ENCODE results near the gene B3GALT4.

The B3GALT4 gene

DNA sequence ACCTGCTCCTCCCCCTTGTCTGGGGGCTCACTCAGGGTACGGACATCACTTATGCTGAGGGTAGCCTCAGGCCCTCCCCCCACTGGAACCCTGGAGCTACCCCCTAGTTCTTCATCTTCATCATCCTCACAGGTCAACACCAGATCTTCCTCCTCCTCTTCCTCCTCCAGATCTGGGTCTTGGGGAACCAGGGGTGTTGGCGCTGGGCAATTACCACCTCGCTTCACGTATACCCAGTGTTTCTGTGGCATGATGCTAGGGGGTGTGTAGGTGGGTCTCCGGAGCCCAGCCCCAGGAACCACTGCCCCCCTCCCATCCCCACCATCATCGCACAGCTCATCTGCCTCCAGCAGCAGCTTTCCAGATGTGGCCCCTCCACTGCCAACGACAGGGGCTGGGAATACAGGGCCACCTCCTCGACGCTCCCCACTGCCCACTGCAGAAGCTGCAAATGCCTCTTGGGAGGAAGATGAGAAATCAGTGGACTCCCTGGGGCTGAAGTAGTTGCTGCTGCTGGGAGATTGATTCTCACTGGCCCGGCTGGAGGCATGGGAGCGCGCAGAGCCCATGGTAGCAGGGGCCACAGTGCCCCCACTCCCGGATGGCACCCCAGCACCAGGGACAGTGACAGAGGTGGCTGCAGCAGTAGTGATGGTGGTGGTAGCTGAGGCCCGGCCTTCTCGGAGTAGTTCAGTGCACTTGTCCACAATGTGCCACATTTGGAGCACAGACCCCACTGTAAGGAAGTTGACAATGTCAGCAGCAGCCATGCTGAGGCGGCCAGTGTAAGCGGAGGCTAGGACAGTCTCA is 39.1 kb downstream of the B3GALT4 start:
- no peak for DNase-seq

DNA sequence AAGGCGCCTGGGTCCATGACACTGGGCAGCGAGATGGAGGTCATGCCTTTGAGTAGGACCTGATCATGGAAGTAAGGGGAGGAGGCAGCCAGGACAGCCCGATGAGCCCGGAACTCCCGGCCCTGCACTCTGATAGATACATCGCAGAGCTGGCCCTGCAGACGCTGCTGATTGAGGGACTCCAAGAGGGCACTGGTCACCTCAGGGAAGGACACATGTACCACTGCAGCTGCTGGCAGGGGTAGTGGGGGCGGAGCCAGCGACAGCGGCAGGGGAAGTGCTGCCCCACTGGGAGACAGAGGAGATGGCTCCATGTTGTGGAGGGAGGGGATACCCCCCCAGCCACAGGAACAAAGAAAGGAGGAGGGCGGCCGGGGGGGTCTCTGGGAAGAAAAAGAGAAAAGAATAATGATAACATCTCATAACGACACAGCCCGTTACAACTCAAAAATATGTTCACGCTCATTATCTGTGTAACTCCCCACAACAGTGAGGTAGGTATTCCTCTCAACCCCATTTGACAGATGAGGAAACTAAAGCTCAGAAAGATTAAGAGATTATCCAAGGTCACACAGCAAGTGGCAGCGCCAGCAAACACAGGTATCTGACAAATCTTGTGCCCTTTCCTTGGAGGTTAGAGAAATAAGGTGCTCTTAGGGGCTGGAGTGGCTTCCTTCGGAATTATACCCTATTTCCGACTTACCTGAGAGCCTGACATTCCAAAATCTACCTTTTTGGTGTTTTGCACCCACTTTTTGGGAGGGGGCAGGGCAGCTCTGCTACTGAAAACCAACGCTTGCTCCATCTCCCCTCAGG is 39.9 kb downstream of the B3GALT4 start:
- DNase-seq, result no peak

DNA sequence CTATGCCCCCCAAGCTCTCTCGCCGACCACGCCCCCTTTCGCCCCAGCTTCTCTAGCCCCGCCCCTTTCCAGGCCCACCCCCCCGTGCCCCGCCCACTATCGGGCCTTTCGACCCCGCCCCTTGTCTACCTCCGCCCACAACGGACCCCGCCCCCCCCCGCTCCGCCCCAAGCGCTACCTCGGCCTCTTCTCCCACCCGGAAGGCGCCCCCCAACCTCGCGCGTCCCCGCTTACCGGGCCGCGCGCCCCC is 40.4 kb downstream of the B3GALT4 start:
- DNase-seq, result no peak

GRCh38 chr6:33317669-33318425 is 40.9 kb downstream of the B3GALT4 start, which contains the start of gene ZBTB22:
ZBTB22 (minus strand) TSS chr6:33317744; CDS start chr6:33316916, 828 bp downstream.
- DNase-seq, result peak; percentile 100

- no peak for DNase-seq
These were observed 41.6 kb downstream of the B3GALT4 start for GRCh38 chr6:33318426-33319073.

GRCh38 chr6:33319939-33320314 is 43.0 kb downstream of the B3GALT4 start:
- DNase-seq, result no peak

- DNase-seq, result no peak
These were observed 43.6 kb downstream of the B3GALT4 start for GRCh38 chr6:33320315-33321181.

GRCh38 chr6:33321227-33321626 is 44.3 kb downstream of the B3GALT4 start:
- no peak for DNase-seq

DNA sequence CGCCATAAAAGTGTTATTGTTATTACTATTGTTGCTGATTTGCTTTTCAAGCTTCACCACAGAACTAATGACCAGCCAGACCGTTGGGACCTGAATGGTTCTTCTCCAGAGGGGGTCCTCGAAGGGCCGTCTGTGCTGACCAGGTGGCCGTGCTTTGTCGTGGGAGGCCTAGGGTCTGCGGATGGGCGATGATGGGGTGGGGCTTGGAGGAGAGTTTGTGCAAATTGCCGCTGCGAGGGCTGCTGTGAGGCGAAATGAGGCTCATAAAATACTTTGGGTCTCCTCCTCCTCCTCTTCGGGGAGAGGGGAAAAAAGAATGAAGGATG is 46.7 kb downstream of the B3GALT4 start:
- DNase-seq, result no peak

DNA sequence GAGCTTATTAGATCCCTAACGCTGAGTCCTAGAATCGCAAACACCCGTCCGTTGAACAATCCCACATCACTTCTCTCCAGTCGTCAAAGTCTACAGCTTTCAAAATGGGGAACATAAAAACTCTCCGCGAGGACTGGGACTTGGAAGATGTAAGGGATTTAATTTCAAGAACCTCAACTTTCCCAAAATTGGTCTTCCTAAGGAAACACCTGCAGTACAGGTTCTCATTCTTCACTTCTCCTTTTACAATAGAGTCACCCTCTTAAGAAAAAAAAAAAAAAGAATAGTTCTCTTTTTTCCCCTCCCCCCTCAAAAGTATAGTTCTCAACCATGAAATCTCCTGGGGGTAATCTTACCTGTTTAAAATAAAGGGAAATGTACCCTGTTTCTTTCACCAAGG is 47.2 kb downstream of the B3GALT4 start:
- no peak for DNase-seq

Data from eye (tissue), 1 donor.